GM18498 (cell line): ENCODE results near the gene PRKAR1B.

Experiments used
- ATAC-seq: cut with Tn5 transposase; IDR thresholded peaks from one replicate; pipeline ENCODE4 v1.9.1; 2021; ENCODE audit warnings: mild to moderate bottlenecking, moderate library complexity; ENCODE audit not compliant: unreplicated experiment

Gene PRKAR1B

GRCh38 chr7:607938-608337 lies 119.1 kb downstream of the PRKAR1B start:
- no peak for ATAC-seq

- ATAC-seq = no peak
Measured at GRCh38 chr7:605661-606450, 121.2 kb downstream of the PRKAR1B start.

GRCh38 chr7:604884-605531 lies 122.1 kb downstream of the PRKAR1B start:
- no peak for ATAC-seq

- ATAC-seq = peak; percentile 80
Measured at GRCh38 chr7:604001-604883, 122.8 kb downstream of the PRKAR1B start.

GRCh38 chr7:603152-603951 lies 123.7 kb downstream of the PRKAR1B start:
- no peak for ATAC-seq

GRCh38 chr7:602341-603141 lies 124.5 kb downstream of the PRKAR1B start:
- ATAC-seq = no peak

GRCh38 chr7:601595-602340 lies 125.3 kb downstream of the PRKAR1B start:
- ATAC-seq = peak; percentile 46

- no peak for ATAC-seq
Measured at GRCh38 chr7:601036-601594, 126.0 kb downstream of the PRKAR1B start.

- ATAC-seq = no peak
Measured at GRCh38 chr7:600149-601035, 126.7 kb downstream of the PRKAR1B start.

GRCh38 chr7:598899-599298 lies 128.2 kb downstream of the PRKAR1B start:
- no peak for ATAC-seq

- no peak for ATAC-seq
Measured at GRCh38 chr7:597348-598178, 129.5 kb downstream of the PRKAR1B start.

GRCh38 chr7:596819-597182 lies 130.3 kb downstream of the PRKAR1B start:
- no peak for ATAC-seq

- ATAC-seq = no peak
Measured at GRCh38 chr7:596071-596818, 130.8 kb downstream of the PRKAR1B start.

GRCh38 chr7:595621-596010 lies 131.5 kb downstream of the PRKAR1B start:
- ATAC-seq = no peak

- no peak for ATAC-seq
Measured at GRCh38 chr7:594920-595620, 132.0 kb downstream of the PRKAR1B start.
